GM12878 (cell line): Measurements from ENCODE around the gene USP9X. TPM values are rescaled to one million over a fixed set of nuclear protein-coding genes. Genes with fewer than 3 reads are reported as not detected.

Experiments
- ATAC-seq: fragments of 200-7000 bp; cut with Tn5 transposase; 3 replicates; pipeline ENCODE4 v1.9.1; 2020; ENCODE audit warnings: mild to moderate bottlenecking, moderate library complexity
- BruUV-seq: library from RNA; stranded (reverse); fragments of 400-500 nt; replicated peaks from 2 replicates; lab custom pipeline; 2021; lab: Mats Ljungman, UMichigan
- CTCF ChIA-PET: fragments of 300-600 bp; sonication (Branson Sonifier 250); formaldehyde crosslinking; extraction: SDS; loops from one replicate; lab custom pipeline; 2021; ENCODE audit warnings: inconsistent platforms; lab: Yijun Ruan, JAX
- POLR2A ChIA-PET: fragments of 350-600 bp; formaldehyde crosslinking; extraction: SDS; loops from one replicate; lab custom pipeline; 2021; ENCODE audit warnings: inconsistent platforms; lab: Charles Lee
- RAD21 ChIA-PET: fragments of 300-600 bp; sonication (Branson Sonifier 250); formaldehyde crosslinking; loops from one replicate; lab custom pipeline; 2023; ENCODE audit warnings: antibody characterized with exemption; ENCODE audit not compliant: unreplicated experiment; lab: Charles Lee
- SMC1A ChIA-PET: fragments of 300-600 bp; sonication (Branson Sonifier 250); formaldehyde crosslinking; loops from one replicate; lab custom pipeline; 2023; ENCODE audit not compliant: unreplicated experiment, uncharacterized antibody; lab: Charles Lee
- DNase-seq: peaks from one replicate; pipeline ENCODE4 v3.0.0-alpha.2; 2011; ENCODE audit warnings: low read depth, low spot score
- FAIRE-seq: peaks from 3 replicates; lab custom pipeline; 2011; peaks lifted over from hg19 to GRCh38; lab: Jason Lieb, UNC
- H2AFZ ChIP-seq: 2 replicates; pipeline ENCODE4 v1.6.0; 2011; ENCODE audit warnings: low read depth, low read length, control low read depth; ENCODE audit not compliant: control insufficient read depth
- H3K27ac ChIP-seq: 2 replicates; pipeline ENCODE4 v1.5.1; 2011; ENCODE audit warnings: control low read depth; ENCODE audit not compliant: control insufficient read depth, insufficient read depth
- H3K27me3 ChIP-seq, 2 experiments: replicated peaks in 1 of 2; 2 replicates each; pipeline versions ENCODE4 v1.6.0 to v1.6.1; 2011; ENCODE audit warnings: low read length in 1 of 2; ENCODE audit not compliant: control insufficient read depth in 2 of 2, insufficient read depth in 2 of 2
- H3K36me3 ChIP-seq, 2 experiments: 2 replicates each; pipeline ENCODE4 v1.5.1; 2011; ENCODE audit warnings: low read length in 1 of 2; ENCODE audit not compliant: control insufficient read depth in 2 of 2, insufficient read depth in 2 of 2
- H3K4me1 ChIP-seq: 2 replicates; pipeline ENCODE4 v1.6.1; 2011; ENCODE audit warnings: mild to moderate bottlenecking, low read length, moderate library complexity, mixed read lengths; ENCODE audit not compliant: control insufficient read depth, insufficient read depth
- H3K4me2 ChIP-seq: 2 replicates; pipeline ENCODE4 v1.6.0; 2011; ENCODE audit warnings: control low read depth; ENCODE audit not compliant: control insufficient read depth, insufficient read depth
- H3K4me3 ChIP-seq: fragments of 200-600 bp; sonication (generic); 2 replicates; pipeline ENCODE4 v1.5.1; 2016
- H3K79me2 ChIP-seq: 2 replicates; pipeline ENCODE4 v1.6.0; 2011; ENCODE audit warnings: low read length; ENCODE audit not compliant: control insufficient read depth, insufficient read depth
- H3K9ac ChIP-seq: 2 replicates; pipeline ENCODE4 v1.8.0; 2011; ENCODE audit warnings: low read length, control low read depth, mixed read lengths; ENCODE audit not compliant: control insufficient read depth, insufficient read depth
- H3K9me3 ChIP-seq: replicated peaks from 3 replicates; pipeline ENCODE4 v1.5.1; 2011; ENCODE audit warnings: mild to moderate bottlenecking, low read length; ENCODE audit not compliant: control insufficient read depth, insufficient read depth
- H4K20me1 ChIP-seq: 2 replicates; pipeline ENCODE4 v1.6.0; 2011; ENCODE audit not compliant: control insufficient read depth, insufficient read depth
- BMI1 ChIP-seq: fragments of 450-650 bp; IDR thresholded peaks from 2 replicates; pipeline ENCODE4 v1.6.1; 2016; ENCODE audit warnings: mild to moderate bottlenecking, moderate library complexity, borderline replicate concordance
- EZH2 ChIP-seq: IDR thresholded peaks from 2 replicates; pipeline ENCODE4 v1.6.1; 2012; ENCODE audit warnings: low read depth, mild to moderate bottlenecking, control low read depth, inconsistent platforms, low read length, borderline replicate concordance; ENCODE audit not compliant: control insufficient read depth
- IKZF1 ChIP-seq: fragments of 450-650 bp; conservative IDR thresholded peaks from 2 replicates; pipeline ENCODE4 v1.6.1; 2017; ENCODE audit warnings: antibody characterized with exemption, mild to moderate bottlenecking
- IKZF2 ChIP-seq, 2 experiments: fragments of 450-650 bp; IDR thresholded peaks; 2 replicates each; pipeline ENCODE4 v1.6.1; 2017; ENCODE audit warnings: mild to moderate bottlenecking in 2 of 2, moderate library complexity in 2 of 2
- MTA2 ChIP-seq: fragments of 450-650 bp; IDR thresholded peaks from 2 replicates; pipeline ENCODE4 v1.6.1; 2016; ENCODE audit warnings: low read depth, mild to moderate bottlenecking, moderate library complexity
- NFYA ChIP-seq: IDR thresholded peaks from 2 replicates; pipeline ENCODE4 v1.6.1; 2011; ENCODE audit warnings: low read depth, mild to moderate bottlenecking, low read length, improper control_type of control experiment, borderline replicate concordance
- RUNX3 ChIP-seq: IDR thresholded peaks from 2 replicates; pipeline ENCODE4 v1.6.1; 2012; ENCODE audit warnings: low read length, inconsistent platforms
- WGBS: methylation state at CpG from one replicate; pipeline ENCODE4 v1.1.6; 2016; ENCODE audit warnings: low lambda C conversion rate; ENCODE audit not compliant: insufficient replicate concordance, insufficient coverage; ENCODE audit errors: missing lambda C conversion rate; 5-methylcytosine and 5-hydroxymethylcytosine counted together
- in situ Hi-C: fragments of 300-500 bp; cut with MboI; formaldehyde crosslinking; loops from 9 replicates; pipeline ENCODE4 v1.14.3; 2018; ENCODE audit warnings: mixed read lengths
- intact Hi-C: fragments of 100-400 bp; cut with micrococcal nuclease; formaldehyde crosslinking; loops from one replicate; pipeline ENCODE4 v1.14.2; 2022; ENCODE audit not compliant: unreplicated experiment
- polyA plus RNA-seq, 11 experiments: library from polyadenylated mRNA; depleted of rRNA in 4 of 11; unstranded in 6 of 11; stranded (reverse) in 5 of 11; fragments of >200 nt; fragmentation: Nextera tagmentation in 4 of 11; fragmentation: Illumina TruSeq in 1 of 11; extraction: Ambion mirVana in 4 of 11; extraction: Trizol in 1 of 11; gene quantifications; 1 replicate in 1 of 11; 2 replicates in 10 of 11; pipeline versions ENCODE4 v1.2.1 to v1.2.3, GENCODE V29; 2011 to 2016; ENCODE audit warnings: inconsistent platforms in 2 of 11, missing spikeins in 2 of 11, low read depth in 1 of 11
- total RNA-seq, 4 experiments: library from RNA; depleted of rRNA in 3 of 4; stranded (reverse); fragments of >200 nt in 3 of 4; fragmentation: Illumina TruSeq in 1 of 4; extraction: Trizol in 1 of 4; gene quantifications; 2 replicates each; pipeline versions ENCODE4 v1.2.1 to v1.2.3, GENCODE V29; 2013 to 2021
- TF ChIP-seq, protein P1 (sequence below): fragments of 450-650 bp; IDR thresholded peaks from 2 replicates; pipeline ENCODE4 v1.6.1; 2017; ENCODE audit warnings: borderline replicate concordance
- TF ChIP-seq, protein P2 (sequence below): fragments of 450-650 bp; IDR thresholded peaks from 2 replicates; pipeline ENCODE4 v1.6.1; 2017; ENCODE audit warnings: mild to moderate bottlenecking, low read depth, inconsistent platforms; ENCODE audit not compliant: poor library complexity, severe bottlenecking
- TF ChIP-seq, protein P3 (sequence below): IDR thresholded peaks from 2 replicates; pipeline ENCODE4 v1.6.1; 2012; ENCODE audit warnings: low read depth, low read length, improper control_type of control experiment

The USP9X gene
- total and polyA plus RNA-seq, 10 of the 15 experiments (the other 5 are each of a cell fraction or from before 2014, with no cell fraction given) = 9.3 to 61.6 (median 31.7) TPM

DNA sequence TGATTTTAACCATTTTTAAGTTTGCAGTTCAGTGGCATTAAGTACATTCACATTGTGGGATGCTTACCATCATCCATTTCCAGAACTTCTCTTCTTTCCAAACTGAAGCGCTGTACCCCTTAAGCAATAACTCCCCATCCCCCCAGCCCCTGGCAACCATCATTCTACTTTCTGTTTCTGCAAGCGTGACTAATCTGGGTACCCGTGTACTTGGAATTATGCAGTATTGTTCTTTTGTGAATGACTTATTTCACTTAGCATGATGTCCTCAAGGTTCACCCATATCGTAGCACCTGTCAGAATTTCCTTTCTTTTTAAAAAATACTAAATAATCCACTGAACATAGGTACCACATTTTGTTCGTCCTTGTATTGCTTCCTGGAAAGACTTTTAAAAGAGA, 32.9 kb downstream of the USP9X start:
- 37% methylated on average over 5 of the region's 5 CpGs for WGBS
- Histone ChIP-seq H3K9me3 (no peaks in the 10 kb centered on the region; the same call in 2 of the 3 replicates), H3K9ac (no peak overlapping the region; the same call in 1 of the 2 replicates), H3K27me3 (no peaks in the 10 kb centered on the region), H3K4me3 (peak overlapping the region; percentile 16), H2AFZ (no peak overlapping the region), H3K79me2 (peaks cover 91% of the 10 kb centered on the region)
- ATAC-seq = peak; percentile 5; the same call in 1 of the 3 replicates
- in situ Hi-C loops = loop anchor here (5.0 to 10.0 kb wide), 2 partner anchors 251 to 473 kb away; partner anchors contain the start of gene CXorf38
- ChIA-PET SMC1A (interaction anchor here (1.1 to 10.2 kb wide), 2 partner anchors 80 to 240 kb away, joined by 3 to 109 read pairs; no protein-coding TSS in a partner anchor), CTCF (interaction anchor here (2.1 to 6.2 kb wide), 5 partner anchors 63 to 466 kb away, joined by 9 to 105 read pairs (median 39); no protein-coding TSS in a partner anchor)
- TF ChIP-seq BMI1 = no peak
- TF ChIP-seq IKZF2 (IDR thresholded peaks at IDR 0.05) = peak in 1 of 2 experiments; percentile 35; a peak in 1 of 4 replicates
- TF ChIP-seq, all 136 proteins: peak for 1
- Histone ChIP-seq H3K27ac (peak overlapping the region; percentile 65), H3K4me1 (peaks cover 48% of the 10 kb centered on the region), H4K20me1 (peaks cover 14% of the 10 kb centered on the region), H3K4me2 (peak overlapping the region; percentile 92), H3K36me3 (no peaks in the 10 kb centered on the region)
- intact Hi-C loops = loop anchor here (5.0 to 10.0 kb wide), 2 partner anchors 386 to 573 kb away; no protein-coding TSS in a partner anchor
- ChIA-PET POLR2A (interaction anchor here (0.6 to 0.7 kb wide), 2 partner anchors 74 to 166 kb away, joined by 4 to 5 read pairs; no protein-coding TSS in a partner anchor), RAD21 (interaction anchor here (1.5 to 5.2 kb wide), 3 partner anchors 62 to 246 kb away, joined by 7 to 67 read pairs (median 35); no protein-coding TSS in a partner anchor)
- no peak for DNase-seq
- FAIRE-seq = no peak
- BruUV-seq = no TSS peak

DNA sequence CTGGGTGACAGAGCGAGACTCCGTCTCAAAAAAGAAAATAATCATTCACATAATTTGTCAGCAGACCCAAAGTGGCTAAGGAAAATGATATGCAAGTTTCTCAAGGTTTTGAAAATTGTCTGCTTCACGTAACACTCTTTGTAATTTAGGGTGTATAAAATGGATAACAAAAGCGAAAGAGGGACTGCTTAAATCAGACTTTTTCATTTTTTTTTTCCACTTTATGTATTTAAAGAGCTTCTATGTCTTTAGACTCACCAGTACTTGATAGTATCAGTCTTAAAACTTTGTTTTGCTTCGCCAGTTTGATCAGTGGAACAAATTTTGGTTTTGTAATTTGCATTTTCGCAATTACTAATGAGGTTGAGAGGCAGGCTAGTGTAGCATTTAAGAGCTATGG, 34.6 kb downstream of the USP9X start:
- FAIRE-seq = no peak
- Histone ChIP-seq H3K9ac (no peak overlapping the region), H3K79me2 (peaks cover 89% of the 10 kb centered on the region), H3K4me3 (peak overlapping the region; percentile 54), H3K27me3 (no peaks in the 10 kb centered on the region), H3K4me1 (peaks cover 48% of the 10 kb centered on the region)
- intact Hi-C loops = loop anchor here (5.0 to 10.0 kb wide), 2 partner anchors 388 to 575 kb away; no protein-coding TSS in a partner anchor
- 0% methylated on average over 6 of the region's 6 CpGs for WGBS
- BruUV-seq = no TSS peak
- TF ChIP-seq IKZF1 (no peak; the same call in 1 of the 2 replicates), NFYA (no peak), RUNX3 (peak; percentile 51), MTA2 (0 out of 2 replicates have a peak, but pooled peaks have one; percentile 27), EZH2 (no peak)
- TF ChIP-seq, protein P1, sequence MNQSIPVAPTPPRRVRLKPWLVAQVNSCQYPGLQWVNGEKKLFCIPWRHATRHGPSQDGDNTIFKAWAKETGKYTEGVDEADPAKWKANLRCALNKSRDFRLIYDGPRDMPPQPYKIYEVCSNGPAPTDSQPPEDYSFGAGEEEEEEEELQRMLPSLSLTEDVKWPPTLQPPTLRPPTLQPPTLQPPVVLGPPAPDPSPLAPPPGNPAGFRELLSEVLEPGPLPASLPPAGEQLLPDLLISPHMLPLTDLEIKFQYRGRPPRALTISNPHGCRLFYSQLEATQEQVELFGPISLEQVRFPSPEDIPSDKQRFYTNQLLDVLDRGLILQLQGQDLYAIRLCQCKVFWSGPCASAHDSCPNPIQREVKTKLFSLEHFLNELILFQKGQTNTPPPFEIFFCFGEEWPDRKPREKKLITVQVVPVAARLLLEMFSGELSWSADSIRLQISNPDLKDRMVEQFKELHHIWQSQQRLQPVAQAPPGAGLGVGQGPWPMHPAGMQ = no peak
- TF ChIP-seq, protein P2, sequence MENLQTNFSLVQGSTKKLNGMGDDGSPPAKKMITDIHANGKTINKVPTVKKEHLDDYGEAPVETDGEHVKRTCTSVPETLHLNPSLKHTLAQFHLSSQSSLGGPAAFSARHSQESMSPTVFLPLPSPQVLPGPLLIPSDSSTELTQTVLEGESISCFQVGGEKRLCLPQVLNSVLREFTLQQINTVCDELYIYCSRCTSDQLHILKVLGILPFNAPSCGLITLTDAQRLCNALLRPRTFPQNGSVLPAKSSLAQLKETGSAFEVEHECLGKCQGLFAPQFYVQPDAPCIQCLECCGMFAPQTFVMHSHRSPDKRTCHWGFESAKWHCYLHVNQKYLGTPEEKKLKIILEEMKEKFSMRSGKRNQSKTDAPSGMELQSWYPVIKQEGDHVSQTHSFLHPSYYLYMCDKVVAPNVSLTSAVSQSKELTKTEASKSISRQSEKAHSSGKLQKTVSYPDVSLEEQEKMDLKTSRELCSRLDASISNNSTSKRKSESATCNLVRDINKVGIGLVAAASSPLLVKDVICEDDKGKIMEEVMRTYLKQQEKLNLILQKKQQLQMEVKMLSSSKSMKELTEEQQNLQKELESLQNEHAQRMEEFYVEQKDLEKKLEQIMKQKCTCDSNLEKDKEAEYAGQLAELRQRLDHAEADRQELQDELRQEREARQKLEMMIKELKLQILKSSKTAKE = peak; percentile 16
- TF ChIP-seq, protein P3, sequence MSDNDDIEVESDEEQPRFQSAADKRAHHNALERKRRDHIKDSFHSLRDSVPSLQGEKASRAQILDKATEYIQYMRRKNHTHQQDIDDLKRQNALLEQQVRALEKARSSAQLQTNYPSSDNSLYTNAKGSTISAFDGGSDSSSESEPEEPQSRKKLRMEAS = no peak
- TF ChIP-seq, all 136 proteins: peak for 3
- H3K4me2 ChIP-seq = peak overlapping the region; percentile 61
- H2AFZ ChIP-seq = no peak overlapping the region
- ChIA-PET CTCF (interaction anchor here (0.5 to 6.2 kb wide), 12 partner anchors 8 to 468 kb away, joined by 3 to 39 read pairs (median 5); no protein-coding TSS in a partner anchor), POLR2A (interaction anchor here (0.6 to 1.0 kb wide), 3 partner anchors 35 to 90 kb away, joined by 3 to 5 read pairs (median 4); no protein-coding TSS in a partner anchor), RAD21 (interaction anchor here (0.8 to 1.4 kb wide), 11 partner anchors 9 to 581 kb away, joined by 3 to 9 read pairs (median 4); no protein-coding TSS in a partner anchor), SMC1A (interaction anchor here (0.6 to 2.2 kb wide), 14 partner anchors 10 to 468 kb away, joined by 3 to 8 read pairs (median 6); partner anchors contain the start of gene USP9X)
- peaks cover 0 to 8% of the 10 kb centered on the region in 2 experiments; a peak in 1 of 4 replicates for H3K36me3 ChIP-seq
- in situ Hi-C loops = loop anchor here (5.0 to 10.0 kb wide), 2 partner anchors 253 to 475 kb away; partner anchors contain the start of gene CXorf38
- ATAC-seq = peak; percentile 26
- no peak for DNase-seq
- H4K20me1 ChIP-seq = peaks cover 14% of the 10 kb centered on the region
- peak overlapping the region; percentile 51 for H3K27ac ChIP-seq
- no peaks in the 10 kb centered on the region; the same call in 2 of the 3 replicates for H3K9me3 ChIP-seq
